HepG2 (cell line): ENCODE results near the gene AIP. TPM values are rescaled to one million over a fixed set of nuclear protein-coding genes. Genes with fewer than 3 reads are reported as not detected.

Experiments
- ATF7-NPFF ChIP-seq: sonication (generic); formaldehyde crosslinking; IDR thresholded peaks from 2 replicates; pipeline ENCODE4 v1.8.1; 2023; ENCODE audit warnings: mild to moderate bottlenecking, low read depth, missing genetic modification reagents, moderate library complexity
- FOXO4 ChIP-seq: sonication (generic); formaldehyde crosslinking; conservative IDR thresholded peaks from 2 replicates; pipeline ENCODE4 v1.8.1; 2023; ENCODE audit warnings: missing genetic modification reagents
- JDP2 ChIP-seq: sonication (generic); formaldehyde crosslinking; IDR thresholded peaks from 2 replicates; pipeline ENCODE4 v1.8.1; 2022; ENCODE audit warnings: missing genetic modification reagents, borderline replicate concordance
- KDM3A ChIP-seq: IDR thresholded peaks from 2 replicates; pipeline ENCODE4 v1.6.1; 2018; ENCODE audit warnings: low read depth, missing compliant biosample characterization
- NR1H2 ChIP-seq: sonication (generic); formaldehyde crosslinking; IDR thresholded peaks from 2 replicates; pipeline ENCODE4 v1.8.1; 2022; ENCODE audit warnings: low read depth, missing genetic modification reagents, borderline replicate concordance
- RAD21 ChIP-seq: fragments of 450-650 bp; formaldehyde crosslinking; IDR thresholded peaks from 2 replicates; pipeline ENCODE4 v1.5.0; 2020; ENCODE audit warnings: mild to moderate bottlenecking
- RNF219 ChIP-seq: sonication (generic); formaldehyde crosslinking; IDR thresholded peaks from 2 replicates; pipeline ENCODE4 v1.5.0; 2020; ENCODE audit warnings: mild to moderate bottlenecking, missing genetic modification reagents
- SMARCE1 ChIP-seq: fragments of 450-650 bp; IDR thresholded peaks from 2 replicates; pipeline ENCODE4 v1.6.1; 2017; ENCODE audit warnings: borderline replicate concordance
- TP53 ChIP-seq: sonication (generic); formaldehyde crosslinking; conservative IDR thresholded peaks from 2 replicates; pipeline ENCODE4 v1.4.0; 2020; ENCODE audit warnings: missing genetic modification reagents
- YEATS4 ChIP-seq: sonication (generic); formaldehyde crosslinking; IDR thresholded peaks from 2 replicates; pipeline ENCODE4 v1.4.0; 2020; ENCODE audit warnings: missing genetic modification reagents, borderline replicate concordance
- ZBTB7A ChIP-seq: sonication (generic); formaldehyde crosslinking; IDR thresholded peaks from 2 replicates; pipeline ENCODE4 v1.8.0; 2022; ENCODE audit warnings: mild to moderate bottlenecking, missing genetic modification reagents
- ZMYM4 ChIP-seq: sonication (generic); formaldehyde crosslinking; IDR thresholded peaks from 2 replicates; pipeline ENCODE4 v1.8.1; 2023; ENCODE audit warnings: mild to moderate bottlenecking, missing genetic modification reagents
- ZNF136 ChIP-seq: sonication (generic); formaldehyde crosslinking; IDR thresholded peaks from 2 replicates; pipeline ENCODE4 v1.8.1; 2022; ENCODE audit warnings: low read depth, mild to moderate bottlenecking, moderate library complexity, missing genetic modification reagents
- ZNF143 ChIP-seq: sonication (generic); formaldehyde crosslinking; IDR thresholded peaks from 2 replicates; pipeline ENCODE4 v1.4.0; 2020; ENCODE audit warnings: missing genetic modification reagents
- ZNF33B ChIP-seq: sonication (generic); formaldehyde crosslinking; IDR thresholded peaks from 2 replicates; pipeline ENCODE4 v1.5.1; 2020; ENCODE audit warnings: mild to moderate bottlenecking, missing genetic modification reagents
- ZNF34 ChIP-seq: sonication (generic); formaldehyde crosslinking; IDR thresholded peaks from 2 replicates; pipeline ENCODE4 v1.4.0; 2020; ENCODE audit warnings: mild to moderate bottlenecking, missing genetic modification reagents, borderline replicate concordance
- ZNF343 ChIP-seq: sonication (generic); formaldehyde crosslinking; IDR thresholded peaks from 2 replicates; pipeline ENCODE4 v1.4.0; 2020; ENCODE audit warnings: mild to moderate bottlenecking, missing genetic modification reagents
- ZNF446 ChIP-seq: sonication (generic); formaldehyde crosslinking; IDR thresholded peaks from 2 replicates; pipeline ENCODE4 v1.5.0; 2020; ENCODE audit warnings: mild to moderate bottlenecking, missing genetic modification reagents
- ZNF574 ChIP-seq: sonication (generic); formaldehyde crosslinking; IDR thresholded peaks from 2 replicates; pipeline ENCODE4 v1.4.0; 2020; ENCODE audit warnings: missing genetic modification reagents
- ZNF790 ChIP-seq: sonication (generic); formaldehyde crosslinking; IDR thresholded peaks from 2 replicates; pipeline ENCODE4 v1.8.0; 2022; ENCODE audit warnings: missing genetic modification reagents, mild to moderate bottlenecking, borderline replicate concordance
- polyA plus RNA-seq, 8 experiments: library from polyadenylated mRNA; depleted of rRNA in 3 of 8; stranded (reverse) in 7 of 8; unstranded in 1 of 8; fragments of >200 nt; fragmentation: Illumina TruSeq in 4 of 8; extraction: Trizol in 4 of 8; gene quantifications; 2 replicates each; pipeline versions ENCODE4 v1.2.1 to v1.2.3, GENCODE V29; 2011 to 2016; ENCODE audit warnings: low read depth in 4 of 8, missing spikeins in 1 of 8, mixed read lengths in 1 of 8; ENCODE audit not compliant: insufficient read depth in 1 of 8
- total RNA-seq, 5 experiments: library from RNA; depleted of rRNA; stranded (reverse); fragments of >200 nt; fragmentation: Illumina TruSeq; extraction: Trizol; gene quantifications; 2 replicates each; pipeline ENCODE4 v1.2.3, GENCODE V29; 2016; ENCODE audit warnings: low read depth in 1 of 5
- TF ChIP-seq, protein P1 (sequence below): IDR thresholded peaks from 2 replicates; pipeline ENCODE4 v1.6.1; 2016; ENCODE audit warnings: missing biosample characterization, missing genetic modification reagents, low read depth

Gene AIP
- total and polyA plus RNA-seq, 2 of the 13 experiments (the other 11 are each of a cell fraction or from before 2014, with no cell fraction given): 51.8 to 110 TPM

DNA sequence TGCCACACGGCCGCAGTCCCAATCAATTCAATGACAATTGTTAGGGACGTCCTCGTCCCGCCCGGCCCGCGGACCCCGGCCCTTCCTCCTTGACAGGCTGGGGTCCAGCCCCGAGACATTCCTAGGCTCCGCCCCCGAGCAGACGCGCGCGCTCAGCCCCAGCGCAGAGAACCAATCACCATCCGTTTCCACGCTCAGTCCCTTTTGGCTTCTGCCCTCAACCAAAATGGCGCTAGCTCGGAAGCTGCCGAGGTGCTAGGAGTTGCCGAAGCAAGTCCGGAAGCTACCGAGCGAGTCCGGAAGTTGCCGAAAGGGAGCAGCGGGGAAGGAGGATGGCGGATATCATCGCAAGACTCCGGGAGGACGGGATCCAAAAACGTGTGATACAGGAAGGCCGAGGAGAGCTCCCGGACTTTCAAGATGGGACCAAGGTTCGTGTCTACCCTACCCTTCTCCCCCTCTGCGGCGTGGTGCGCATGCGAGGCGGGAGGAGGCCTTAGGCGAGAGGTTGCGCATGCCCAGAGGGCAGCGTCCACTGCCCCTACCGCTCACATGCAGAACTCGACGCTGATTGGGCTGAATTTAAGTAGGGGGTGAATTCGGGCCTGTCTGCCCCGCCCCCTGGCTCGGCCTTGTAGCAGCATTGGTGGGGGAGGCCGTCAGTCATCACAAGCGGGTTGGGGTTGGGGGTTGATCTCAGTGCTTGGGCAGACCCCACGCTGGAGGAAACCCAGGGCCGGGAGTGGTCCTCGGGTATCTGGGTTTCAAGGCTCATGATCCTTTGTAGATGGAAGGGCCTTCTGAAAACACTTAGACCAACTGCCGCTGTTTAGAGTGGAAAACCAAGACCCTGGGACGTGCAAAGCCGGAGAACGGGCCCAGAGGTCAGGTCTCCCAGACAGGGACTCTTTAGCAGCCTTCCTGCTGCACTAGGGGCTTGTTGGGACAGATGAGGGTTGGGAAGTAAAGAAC, at the start of gene AIP (continued):
- TF ChIP-seq FOXO4 (CRISPR knock-in tag) (peak; percentile 99), YEATS4 (CRISPR knock-in tag) (peak; percentile 78), ZNF574 (CRISPR knock-in tag) (peak; percentile 86), ZNF136 (CRISPR knock-in tag) (peak; percentile 81; the same call in 1 of the 2 replicates), ZNF343 (CRISPR knock-in tag) (peak; percentile 97), RNF219 (CRISPR knock-in tag) (peak; percentile 97), SMARCE1 (no peak), ZNF446 (CRISPR knock-in tag) (peak; percentile 99), TP53 (CRISPR knock-in tag) (0 out of 2 replicates have a peak, but pooled peaks have one; percentile 61), KDM3A (peak; percentile 62; the same call in 1 of the 2 replicates), ZBTB7A (peak; percentile 89), ZMYM4 (CRISPR knock-in tag) (peak; percentile 82), ZNF790 (peak; percentile 96), ATF7-NPFF (peak; percentile 95), JDP2 (CRISPR knock-in tag) (no peak), ZNF34 (CRISPR knock-in tag) (peak; percentile 46; the same call in 1 of the 2 replicates), NR1H2 (peak; percentile 94), RAD21 (no peak), ZNF33B (peak; percentile 98), ZNF143 (CRISPR knock-in tag) (no peak)
- TF ChIP-seq, protein P1, sequence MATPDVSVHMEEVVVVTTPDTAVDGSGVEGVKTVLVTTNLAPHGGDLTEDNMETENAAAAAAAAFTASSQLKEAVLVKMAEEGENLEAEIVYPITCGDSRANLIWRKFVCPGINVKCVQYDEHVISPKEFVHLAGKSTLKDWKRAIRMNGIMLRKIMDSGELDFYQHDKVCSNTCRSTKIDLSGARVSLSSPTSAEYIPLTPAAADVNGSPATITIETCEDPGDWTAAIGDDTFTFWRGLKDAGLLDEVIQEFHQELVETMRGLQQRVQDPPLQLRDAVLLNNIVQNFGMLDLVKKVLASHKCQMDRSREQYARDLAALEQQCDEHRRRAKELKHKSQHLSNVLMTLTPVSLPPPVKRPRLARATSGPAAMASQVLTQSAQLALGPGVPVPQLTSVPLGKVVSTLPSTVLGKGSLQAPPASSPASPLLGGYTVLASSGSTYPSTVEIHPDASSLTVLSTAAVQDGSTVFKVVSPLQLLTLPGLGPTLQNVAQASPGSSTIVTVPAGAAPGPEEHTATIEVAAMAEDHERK (CRISPR knock-in tag): 0 out of 2 replicates have a peak, but pooled peaks have one; percentile 28
